K562 (cell line): ENCODE measurements around the gene LIMS1. TPM values are rescaled to one million over a fixed set of nuclear protein-coding genes. Genes with fewer than 3 reads are reported as not detected.

Experiments used
- NONO ChIP-seq, 2 experiments: fragments of 200-400 bp in 1 of 2; fragments of 450-650 bp in 1 of 2; formaldehyde crosslinking in 1 of 2; IDR thresholded peaks; 2 replicates each; pipeline ENCODE4 v1.6.1; 2017; ENCODE audit warnings: low read depth in 2 of 2, mild to moderate bottlenecking in 2 of 2, moderate library complexity in 2 of 2, low read length in 1 of 2
- NR2F6 ChIP-seq: fragments of 450-650 bp; formaldehyde crosslinking; IDR thresholded peaks from 2 replicates; pipeline ENCODE4 v1.4.0; 2020; ENCODE audit warnings: mild to moderate bottlenecking
- RBM14 ChIP-seq: fragments of 200-400 bp; formaldehyde crosslinking; IDR thresholded peaks from 2 replicates; pipeline ENCODE4 v1.6.1; 2018; ENCODE audit warnings: low read depth, mild to moderate bottlenecking, low read length, moderate library complexity, borderline replicate concordance; ENCODE audit not compliant: insufficient read depth
- TEAD2 ChIP-seq: fragments of 450-650 bp; IDR thresholded peaks from 2 replicates; pipeline ENCODE4 v1.6.1; 2016; ENCODE audit warnings: missing genetic modification characterization, control low read depth, missing compliant biosample characterization
- ZNF146 ChIP-seq: IDR thresholded peaks from one replicate; pipeline ENCODE4 v1.6.1; 2018; ENCODE audit warnings: missing compliant biosample characterization; ENCODE audit not compliant: unreplicated experiment
- ZNF583 ChIP-seq: fragments of 250-450 bp; sonication (Bioruptor Pico); IDR thresholded peaks from 2 replicates; pipeline ENCODE4 v1.4.0; 2020
- polyA plus RNA-seq, 8 experiments: library from polyadenylated mRNA; depleted of rRNA in 4 of 8; stranded (reverse) in 5 of 8; unstranded in 3 of 8; fragments of >200 nt; fragmentation: Nextera tagmentation in 2 of 8; fragmentation: Illumina TruSeq in 1 of 8; extraction: Ambion mirVana in 2 of 8; extraction: Trizol in 1 of 8; gene quantifications; 2 replicates each; pipeline versions ENCODE4 v1.2.1 to v1.2.3, GENCODE V29; 2011 to 2014; ENCODE audit warnings: inconsistent platforms in 1 of 8, missing spikeins in 1 of 8
- total RNA-seq, 7 experiments: library from RNA; depleted of rRNA in 6 of 7; stranded (reverse); fragments of >200 nt in 6 of 7; fragmentation: Illumina TruSeq in 2 of 7; extraction: Trizol in 2 of 7; gene quantifications; 2 replicates each; pipeline versions ENCODE4 v1.2.1 to v1.2.3, GENCODE V29; 2011 to 2021; ENCODE audit warnings: low replicate concordance in 1 of 7
- TF ChIP-seq, protein P1 (sequence below), 2 experiments: fragments of 450-650 bp in 1 of 2; IDR thresholded peaks; 2 replicates each; pipeline ENCODE4 v1.6.1; 2011 to 2017; ENCODE audit warnings: low read depth in 2 of 2, antibody characterized with exemption in 1 of 2, borderline replicate concordance in 1 of 2, low read length in 1 of 2, mild to moderate bottlenecking in 1 of 2, mixed read lengths in 1 of 2; ENCODE audit not compliant: control insufficient read depth in 1 of 2
- TF ChIP-seq, protein P2 (sequence below): sonication (generic); formaldehyde crosslinking; IDR thresholded peaks from 2 replicates; pipeline ENCODE4 v1.8.0; 2023; ENCODE audit warnings: missing genetic modification reagents, mild to moderate bottlenecking, borderline replicate concordance

Gene LIMS1
- total and polyA plus RNA-seq, 9 of the 15 experiments (the other 6 are each of a cell fraction or from before 2014, with no cell fraction given), result 52.8 to 134 (median 81.0) TPM

DNA sequence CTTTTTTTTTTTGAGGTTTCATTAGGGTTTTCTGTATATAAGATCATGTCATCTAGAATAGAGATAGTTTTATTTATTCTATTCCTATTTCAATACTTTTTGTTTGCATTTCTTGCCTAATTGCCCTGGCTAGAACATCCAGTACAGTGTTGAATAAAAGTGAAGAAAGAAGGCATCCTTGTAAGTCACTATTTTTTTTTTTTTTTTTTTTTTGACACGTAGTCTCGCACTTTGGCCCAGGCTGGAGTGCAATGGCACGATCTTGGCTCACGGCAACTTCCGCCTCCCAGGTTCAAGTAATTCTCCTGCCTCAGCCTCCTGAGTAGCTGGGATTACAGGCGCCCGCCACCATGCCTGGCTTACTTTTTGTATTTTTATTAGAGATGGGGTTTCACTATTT lies 157.2 kb downstream of the LIMS1 start (continued):
- TF ChIP-seq, protein P1, sequence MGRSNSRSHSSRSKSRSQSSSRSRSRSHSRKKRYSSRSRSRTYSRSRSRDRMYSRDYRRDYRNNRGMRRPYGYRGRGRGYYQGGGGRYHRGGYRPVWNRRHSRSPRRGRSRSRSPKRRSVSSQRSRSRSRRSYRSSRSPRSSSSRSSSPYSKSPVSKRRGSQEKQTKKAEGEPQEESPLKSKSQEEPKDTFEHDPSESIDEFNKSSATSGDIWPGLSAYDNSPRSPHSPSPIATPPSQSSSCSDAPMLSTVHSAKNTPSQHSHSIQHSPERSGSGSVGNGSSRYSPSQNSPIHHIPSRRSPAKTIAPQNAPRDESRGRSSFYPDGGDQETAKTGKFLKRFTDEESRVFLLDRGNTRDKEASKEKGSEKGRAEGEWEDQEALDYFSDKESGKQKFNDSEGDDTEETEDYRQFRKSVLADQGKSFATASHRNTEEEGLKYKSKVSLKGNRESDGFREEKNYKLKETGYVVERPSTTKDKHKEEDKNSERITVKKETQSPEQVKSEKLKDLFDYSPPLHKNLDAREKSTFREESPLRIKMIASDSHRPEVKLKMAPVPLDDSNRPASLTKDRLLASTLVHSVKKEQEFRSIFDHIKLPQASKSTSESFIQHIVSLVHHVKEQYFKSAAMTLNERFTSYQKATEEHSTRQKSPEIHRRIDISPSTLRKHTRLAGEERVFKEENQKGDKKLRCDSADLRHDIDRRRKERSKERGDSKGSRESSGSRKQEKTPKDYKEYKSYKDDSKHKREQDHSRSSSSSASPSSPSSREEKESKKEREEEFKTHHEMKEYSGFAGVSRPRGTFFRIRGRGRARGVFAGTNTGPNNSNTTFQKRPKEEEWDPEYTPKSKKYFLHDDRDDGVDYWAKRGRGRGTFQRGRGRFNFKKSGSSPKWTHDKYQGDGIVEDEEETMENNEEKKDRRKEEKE (IDR thresholded peaks at IDR 0.05; ENCODE audit: borderline replicate concordance in 1 of 2, control insufficient read depth in 1 of 2, low read depth in 2 of 2, low read length in 1 of 2), result no peak
- TF ChIP-seq ZNF583 (CRISPR knock-in tag), result no peak
- no peak for TF ChIP-seq RBM14
- TF ChIP-seq NR2F6 (CRISPR knock-in tag), result no peak
- TF ChIP-seq ZNF146, result no peak
- no peak for TF ChIP-seq NONO (IDR thresholded peaks at IDR 0.05; ENCODE audit: low read depth in 2 of 2, low read length in 1 of 2)
- no peak for TF ChIP-seq TEAD2 (tag)
- TF ChIP-seq, protein P2, sequence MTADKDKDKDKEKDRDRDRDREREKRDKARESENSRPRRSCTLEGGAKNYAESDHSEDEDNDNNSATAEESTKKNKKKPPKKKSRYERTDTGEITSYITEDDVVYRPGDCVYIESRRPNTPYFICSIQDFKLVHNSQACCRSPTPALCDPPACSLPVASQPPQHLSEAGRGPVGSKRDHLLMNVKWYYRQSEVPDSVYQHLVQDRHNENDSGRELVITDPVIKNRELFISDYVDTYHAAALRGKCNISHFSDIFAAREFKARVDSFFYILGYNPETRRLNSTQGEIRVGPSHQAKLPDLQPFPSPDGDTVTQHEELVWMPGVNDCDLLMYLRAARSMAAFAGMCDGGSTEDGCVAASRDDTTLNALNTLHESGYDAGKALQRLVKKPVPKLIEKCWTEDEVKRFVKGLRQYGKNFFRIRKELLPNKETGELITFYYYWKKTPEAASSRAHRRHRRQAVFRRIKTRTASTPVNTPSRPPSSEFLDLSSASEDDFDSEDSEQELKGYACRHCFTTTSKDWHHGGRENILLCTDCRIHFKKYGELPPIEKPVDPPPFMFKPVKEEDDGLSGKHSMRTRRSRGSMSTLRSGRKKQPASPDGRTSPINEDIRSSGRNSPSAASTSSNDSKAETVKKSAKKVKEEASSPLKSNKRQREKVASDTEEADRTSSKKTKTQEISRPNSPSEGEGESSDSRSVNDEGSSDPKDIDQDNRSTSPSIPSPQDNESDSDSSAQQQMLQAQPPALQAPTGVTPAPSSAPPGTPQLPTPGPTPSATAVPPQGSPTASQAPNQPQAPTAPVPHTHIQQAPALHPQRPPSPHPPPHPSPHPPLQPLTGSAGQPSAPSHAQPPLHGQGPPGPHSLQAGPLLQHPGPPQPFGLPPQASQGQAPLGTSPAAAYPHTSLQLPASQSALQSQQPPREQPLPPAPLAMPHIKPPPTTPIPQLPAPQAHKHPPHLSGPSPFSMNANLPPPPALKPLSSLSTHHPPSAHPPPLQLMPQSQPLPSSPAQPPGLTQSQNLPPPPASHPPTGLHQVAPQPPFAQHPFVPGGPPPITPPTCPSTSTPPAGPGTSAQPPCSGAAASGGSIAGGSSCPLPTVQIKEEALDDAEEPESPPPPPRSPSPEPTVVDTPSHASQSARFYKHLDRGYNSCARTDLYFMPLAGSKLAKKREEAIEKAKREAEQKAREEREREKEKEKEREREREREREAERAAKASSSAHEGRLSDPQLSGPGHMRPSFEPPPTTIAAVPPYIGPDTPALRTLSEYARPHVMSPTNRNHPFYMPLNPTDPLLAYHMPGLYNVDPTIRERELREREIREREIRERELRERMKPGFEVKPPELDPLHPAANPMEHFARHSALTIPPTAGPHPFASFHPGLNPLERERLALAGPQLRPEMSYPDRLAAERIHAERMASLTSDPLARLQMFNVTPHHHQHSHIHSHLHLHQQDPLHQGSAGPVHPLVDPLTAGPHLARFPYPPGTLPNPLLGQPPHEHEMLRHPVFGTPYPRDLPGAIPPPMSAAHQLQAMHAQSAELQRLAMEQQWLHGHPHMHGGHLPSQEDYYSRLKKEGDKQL (CRISPR knock-in tag), result no peak
